Measurements from ENCODE around the gene SLC35G4. TPM values are rescaled to one million over a fixed set of nuclear protein-coding genes. Genes with fewer than 3 reads are reported as not detected.

The SLC35G4 gene
- total RNA-seq, 4 donors from 2014 or later = not detected

DNA sequence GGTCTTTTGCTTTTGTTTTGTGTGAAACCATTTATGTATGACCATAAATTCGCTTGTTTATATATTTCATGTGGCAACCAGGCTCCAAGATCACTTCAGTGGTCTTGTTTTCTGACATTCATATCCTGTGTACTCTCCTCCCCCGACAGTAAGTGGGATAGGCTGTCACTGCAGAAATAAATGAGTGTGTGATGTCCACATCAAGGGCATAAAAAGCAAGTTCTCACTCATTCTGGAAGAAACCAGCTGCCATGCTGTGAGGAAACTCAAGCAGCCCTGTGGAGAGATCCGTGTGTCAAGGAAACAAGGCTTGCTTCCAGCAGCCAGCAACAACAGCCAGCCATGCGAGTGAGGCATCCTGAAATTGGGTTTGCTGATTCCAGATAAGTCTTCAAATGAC is 40.4 kb downstream of the SLC35G4 start:
- H3K27me3 ChIP-seq = peaks cover 0 to 7% (median 0%) of the 10 kb centered on the region in 3 donors
- no peak overlapping the region for H3K4me3 ChIP-seq
- in situ Hi-C loops (cut with MboI; ENCODE audit: low sequenced_read_pairs in 4 of 4) (no loop called here), intact Hi-C loops (cut with DNase I; ENCODE audit: low total_unique reads) (loop anchor here (10.0 kb wide), 1 partner anchor 385 kb away; no protein-coding TSS in a partner anchor)
- DNase-seq (no peak), ATAC-seq (no peak)
- H3K4me1 ChIP-seq = no peaks in the 10 kb centered on the region
- no peak overlapping the region for H3K27ac ChIP-seq
- TF ChIP-seq POLR2A (IDR thresholded peaks at IDR 0.05) (no peak), CTCF (IDR thresholded peaks at IDR 0.05 in 4 of 5, conservative IDR thresholded peaks at IDR 0.05 in 1 of 5) (no peak)
- no peaks in the 10 kb centered on the region for H3K36me3 ChIP-seq
- H3K9me3 ChIP-seq = no peaks in the 10 kb centered on the region

GRCh38 chr18:11651899-11652298 is 42.5 kb downstream of the SLC35G4 start:
- Histone ChIP-seq H3K36me3 (no peaks in the 10 kb centered on the region), H3K27me3 (peaks cover 0 to 7% (median 0%) of the 10 kb centered on the region in 3 donors), H3K9me3 (no peaks in the 10 kb centered on the region), H3K4me3 (no peak overlapping the region), H3K27ac (no peak overlapping the region), H3K4me1 (peaks cover 0 to 4% of the 10 kb centered on the region in 2 donors)
- in situ Hi-C loops (cut with MboI; ENCODE audit: low sequenced_read_pairs in 4 of 4) = no loop called here
- no peak for DNase-seq
- ATAC-seq = no peak
- intact Hi-C loops (cut with DNase I; ENCODE audit: low total_unique reads) = loop anchor here (10.0 kb wide), 1 partner anchor 383 kb away; no protein-coding TSS in a partner anchor
- TF ChIP-seq POLR2A (IDR thresholded peaks at IDR 0.05) (no peak), CTCF (IDR thresholded peaks at IDR 0.05 in 4 of 5, conservative IDR thresholded peaks at IDR 0.05 in 1 of 5) (no peak)

GRCh38 chr18:11653521-11653920 is 44.1 kb downstream of the SLC35G4 start:
- DNase-seq = no peak
- Histone ChIP-seq H3K4me3 (no peak overlapping the region), H3K4me1 (peaks cover 0 to 4% of the 10 kb centered on the region in 2 donors), H3K36me3 (no peaks in the 10 kb centered on the region), H3K9me3 (no peaks in the 10 kb centered on the region), H3K27ac (no peak overlapping the region), H3K27me3 (peaks cover 0 to 7% (median 0%) of the 10 kb centered on the region in 3 donors)
- intact Hi-C loops (cut with DNase I; ENCODE audit: low total_unique reads) (loop anchor here (10.0 kb wide), 1 partner anchor 381 kb away; no protein-coding TSS in a partner anchor), in situ Hi-C loops (cut with MboI; ENCODE audit: low sequenced_read_pairs in 4 of 4) (no loop called here)
- TF ChIP-seq CTCF (IDR thresholded peaks at IDR 0.05 in 4 of 5, conservative IDR thresholded peaks at IDR 0.05 in 1 of 5) (no peak), POLR2A (IDR thresholded peaks at IDR 0.05) (no peak)
- no peak for ATAC-seq

GRCh38 chr18:11654736-11655605 is 45.6 kb downstream of the SLC35G4 start:
- TF ChIP-seq POLR2A (IDR thresholded peaks at IDR 0.05) (no peak), CTCF (IDR thresholded peaks at IDR 0.05 in 4 of 5, conservative IDR thresholded peaks at IDR 0.05 in 1 of 5) (peak; percentile 40 to 71 (median 56))
- H3K27me3 ChIP-seq = peaks cover 0 to 1% (median 0%) of the 10 kb centered on the region in 3 donors
- DNase-seq (peak in 1 of 2 donors; percentile 20), ATAC-seq (no peak)
- H3K9me3 ChIP-seq = no peaks in the 10 kb centered on the region
- intact Hi-C loops (cut with DNase I; ENCODE audit: low total_unique reads) = loop anchor here (1.0 to 10.0 kb wide), 2 partner anchors 217 to 380 kb away; no protein-coding TSS in a partner anchor
- no peaks in the 10 kb centered on the region for H3K36me3 ChIP-seq
- peak overlapping the region in 1 of 4 donors; percentile 7 for H3K4me3 ChIP-seq
- H3K4me1 ChIP-seq = peaks cover 0 to 4% of the 10 kb centered on the region in 2 donors
- no peak overlapping the region for H3K27ac ChIP-seq
- in situ Hi-C loops (cut with MboI; ENCODE audit: low sequenced_read_pairs in 4 of 4) = no loop called here
